ENCODE measurements around the gene RBM17.
"Not testable (repeated sequence)": the region's sequence is repeated elsewhere in the genome, so short reads cannot be mapped to it uniquely, and the experiment has no call there.

RBM17 gene

GRCh38 chr10:6088721-6089333 is at the start of gene RBM17:
Gene RBM17, plus strand, starts transcription at chr10:6089034. Its CDS starts 8,032 bp downstream, at chr10:6097066.
- peaks cover 21 to 60% (median 55%) of the 10 kb centered on the region in 5 donors for H3K4me1 ChIP-seq (ENCODE audit: control insufficient read depth in 5 of 5, insufficient read depth in 5 of 5, low read length in 5 of 5)
- peak within 1 kb of the TSS; percentile 78 to 95 (median 89) for H3K4me3 ChIP-seq (ENCODE audit: low read depth in 1 of 5, low read length in 5 of 5)
- no peaks in the 10 kb centered on the region for H3K9me3 ChIP-seq (ENCODE audit: control insufficient read depth in 5 of 5, low read length in 5 of 5)
- peak within 1 kb of the TSS; percentile 74 for H3K27ac ChIP-seq (ENCODE audit: low read depth, low read length)
- peak within 1 kb of the TSS; percentile 86 to 96 (median 94) for H3K9ac ChIP-seq (ENCODE audit: low read length in 5 of 5)
- H3K27me3 ChIP-seq (ENCODE audit: control insufficient read depth in 5 of 5, insufficient read depth in 4 of 5, low read length in 5 of 5), result no peaks in the 10 kb centered on the region
- H3K36me3 ChIP-seq (ENCODE audit: control insufficient read depth in 5 of 5, insufficient read depth in 5 of 5, low read length in 5 of 5), result no peaks in the 10 kb centered on the region

- Histone ChIP-seq H3K9ac (ENCODE audit: low read length in 5 of 5) (no peak overlapping the region), H3K27ac (ENCODE audit: low read depth, low read length) (no peak overlapping the region), H3K36me3 (ENCODE audit: control insufficient read depth in 5 of 5, insufficient read depth in 5 of 5, low read length in 5 of 5) (peaks cover 0 to 2% (median 0%) of the 10 kb centered on the region in 5 donors), H3K9me3 (ENCODE audit: control insufficient read depth in 5 of 5, low read length in 5 of 5) (peaks cover 0 to 3% (median 0%) of the 10 kb centered on the region in 5 donors), H3K4me1 (ENCODE audit: control insufficient read depth in 5 of 5, insufficient read depth in 5 of 5, low read length in 5 of 5) (peaks cover 0 to 5% (median 2%) of the 10 kb centered on the region in 5 donors), H3K4me3 (ENCODE audit: low read depth in 1 of 5, low read length in 5 of 5) (no peak overlapping the region), H3K27me3 (ENCODE audit: control insufficient read depth in 5 of 5, insufficient read depth in 4 of 5, low read length in 5 of 5) (no peaks in the 10 kb centered on the region)
Measured at GRCh38 chr10:6039711-6040110, 49.1 kb upstream of the RBM17 start.

- H3K4me3 ChIP-seq (ENCODE audit: low read depth in 1 of 5, low read length in 5 of 5), result no peak overlapping the region
- H3K9ac ChIP-seq (ENCODE audit: low read length in 5 of 5), result no peak overlapping the region
- peaks cover 0 to 3% (median 0%) of the 10 kb centered on the region in 5 donors for H3K9me3 ChIP-seq (ENCODE audit: control insufficient read depth in 5 of 5, low read length in 5 of 5)
- H3K4me1 ChIP-seq (ENCODE audit: control insufficient read depth in 5 of 5, insufficient read depth in 5 of 5, low read length in 5 of 5), result no peaks in the 10 kb centered on the region
- H3K36me3 ChIP-seq (ENCODE audit: control insufficient read depth in 5 of 5, insufficient read depth in 5 of 5, low read length in 5 of 5), result peaks cover 0 to 2% (median 0%) of the 10 kb centered on the region in 5 donors
- H3K27me3 ChIP-seq (ENCODE audit: control insufficient read depth in 5 of 5, insufficient read depth in 4 of 5, low read length in 5 of 5), result no peaks in the 10 kb centered on the region
- H3K27ac ChIP-seq (ENCODE audit: low read depth, low read length), result no peak overlapping the region
Measured at GRCh38 chr10:6040205-6040604, 48.6 kb upstream of the RBM17 start.

GRCh38 chr10:6043377-6043776 is 45.5 kb upstream of the RBM17 start:
- not testable (repeated sequence) for H3K9me3 ChIP-seq (ENCODE audit: control insufficient read depth in 5 of 5, low read length in 5 of 5); H3K27ac ChIP-seq (ENCODE audit: low read depth, low read length); H3K36me3 ChIP-seq (ENCODE audit: control insufficient read depth in 5 of 5, insufficient read depth in 5 of 5, low read length in 5 of 5); H3K27me3 ChIP-seq (ENCODE audit: control insufficient read depth in 5 of 5, insufficient read depth in 4 of 5, low read length in 5 of 5); H3K4me3 ChIP-seq (ENCODE audit: low read depth in 1 of 5, low read length in 5 of 5); H3K4me1 ChIP-seq (ENCODE audit: control insufficient read depth in 5 of 5, insufficient read depth in 5 of 5, low read length in 5 of 5); H3K9ac ChIP-seq (ENCODE audit: low read length in 5 of 5)

- Histone ChIP-seq H3K4me3 (ENCODE audit: low read depth in 1 of 5, low read length in 5 of 5) (no peak overlapping the region), H3K9ac (ENCODE audit: low read length in 5 of 5) (no peak overlapping the region), H3K27me3 (ENCODE audit: control insufficient read depth in 5 of 5, insufficient read depth in 4 of 5, low read length in 5 of 5) (no peaks in the 10 kb centered on the region), H3K27ac (ENCODE audit: low read depth, low read length) (no peak overlapping the region), H3K36me3 (ENCODE audit: control insufficient read depth in 5 of 5, insufficient read depth in 5 of 5, low read length in 5 of 5) (peaks cover 0 to 2% (median 0%) of the 10 kb centered on the region in 5 donors), H3K9me3 (ENCODE audit: control insufficient read depth in 5 of 5, low read length in 5 of 5) (peaks cover 0 to 3% (median 0%) of the 10 kb centered on the region in 5 donors), H3K4me1 (ENCODE audit: control insufficient read depth in 5 of 5, insufficient read depth in 5 of 5, low read length in 5 of 5) (no peaks in the 10 kb centered on the region)
Measured at GRCh38 chr10:6044060-6044459, 44.8 kb upstream of the RBM17 start.

GRCh38 chr10:6044751-6045313 is 44.0 kb upstream of the RBM17 start:
- Histone ChIP-seq H3K4me1 (ENCODE audit: control insufficient read depth in 5 of 5, insufficient read depth in 5 of 5, low read length in 5 of 5) (peaks cover 0 to 3% (median 0%) of the 10 kb centered on the region in 5 donors), H3K9ac (ENCODE audit: low read length in 5 of 5) (no peak overlapping the region), H3K27ac (ENCODE audit: low read depth, low read length) (no peak overlapping the region), H3K4me3 (ENCODE audit: low read depth in 1 of 5, low read length in 5 of 5) (no peak overlapping the region), H3K36me3 (ENCODE audit: control insufficient read depth in 5 of 5, insufficient read depth in 5 of 5, low read length in 5 of 5) (no peaks in the 10 kb centered on the region), H3K9me3 (ENCODE audit: control insufficient read depth in 5 of 5, low read length in 5 of 5) (no peaks in the 10 kb centered on the region), H3K27me3 (ENCODE audit: control insufficient read depth in 5 of 5, insufficient read depth in 4 of 5, low read length in 5 of 5) (no peaks in the 10 kb centered on the region)

GRCh38 chr10:6045314-6045848 is 43.5 kb upstream of the RBM17 start:
- H3K4me1 ChIP-seq (ENCODE audit: control insufficient read depth in 5 of 5, insufficient read depth in 5 of 5, low read length in 5 of 5), result peaks cover 0 to 8% (median 1%) of the 10 kb centered on the region in 5 donors
- no peak overlapping the region for H3K27ac ChIP-seq (ENCODE audit: low read depth, low read length)
- H3K27me3 ChIP-seq (ENCODE audit: control insufficient read depth in 5 of 5, insufficient read depth in 4 of 5, low read length in 5 of 5), result no peaks in the 10 kb centered on the region
- H3K4me3 ChIP-seq (ENCODE audit: low read depth in 1 of 5, low read length in 5 of 5), result no peak overlapping the region
- H3K9me3 ChIP-seq (ENCODE audit: control insufficient read depth in 5 of 5, low read length in 5 of 5), result no peaks in the 10 kb centered on the region
- H3K36me3 ChIP-seq (ENCODE audit: control insufficient read depth in 5 of 5, insufficient read depth in 5 of 5, low read length in 5 of 5), result no peaks in the 10 kb centered on the region
- H3K9ac ChIP-seq (ENCODE audit: low read length in 5 of 5), result no peak overlapping the region

GRCh38 chr10:6045878-6046772 is 42.7 kb upstream of the RBM17 start:
- Histone ChIP-seq H3K4me1 (ENCODE audit: control insufficient read depth in 5 of 5, insufficient read depth in 5 of 5, low read length in 5 of 5) (peaks cover 0 to 16% (median 8%) of the 10 kb centered on the region in 5 donors), H3K9ac (ENCODE audit: low read length in 5 of 5) (no peak overlapping the region), H3K27ac (ENCODE audit: low read depth, low read length) (no peak overlapping the region), H3K27me3 (ENCODE audit: control insufficient read depth in 5 of 5, insufficient read depth in 4 of 5, low read length in 5 of 5) (no peaks in the 10 kb centered on the region), H3K9me3 (ENCODE audit: control insufficient read depth in 5 of 5, low read length in 5 of 5) (no peaks in the 10 kb centered on the region), H3K4me3 (ENCODE audit: low read depth in 1 of 5, low read length in 5 of 5) (no peak overlapping the region), H3K36me3 (ENCODE audit: control insufficient read depth in 5 of 5, insufficient read depth in 5 of 5, low read length in 5 of 5) (no peaks in the 10 kb centered on the region)

GRCh38 chr10:6046773-6047611 is 41.8 kb upstream of the RBM17 start:
- Histone ChIP-seq H3K4me3 (ENCODE audit: low read depth in 1 of 5, low read length in 5 of 5) (no peak overlapping the region), H3K4me1 (ENCODE audit: control insufficient read depth in 5 of 5, insufficient read depth in 5 of 5, low read length in 5 of 5) (peaks cover 0 to 19% (median 11%) of the 10 kb centered on the region in 5 donors), H3K9me3 (ENCODE audit: control insufficient read depth in 5 of 5, low read length in 5 of 5) (no peaks in the 10 kb centered on the region), H3K9ac (ENCODE audit: low read length in 5 of 5) (no peak overlapping the region), H3K27me3 (ENCODE audit: control insufficient read depth in 5 of 5, insufficient read depth in 4 of 5, low read length in 5 of 5) (no peaks in the 10 kb centered on the region), H3K27ac (ENCODE audit: low read depth, low read length) (no peak overlapping the region), H3K36me3 (ENCODE audit: control insufficient read depth in 5 of 5, insufficient read depth in 5 of 5, low read length in 5 of 5) (no peaks in the 10 kb centered on the region)

Data from subcutaneous abdominal adipose tissue (tissue), 5 donors.